ENCODE data around the gene DIRAS3.
"Not testable (repeated sequence)": the region's sequence is repeated elsewhere in the genome, so short reads cannot be mapped to it uniquely, and the experiment has no call there.

Gene DIRAS3, protein sequence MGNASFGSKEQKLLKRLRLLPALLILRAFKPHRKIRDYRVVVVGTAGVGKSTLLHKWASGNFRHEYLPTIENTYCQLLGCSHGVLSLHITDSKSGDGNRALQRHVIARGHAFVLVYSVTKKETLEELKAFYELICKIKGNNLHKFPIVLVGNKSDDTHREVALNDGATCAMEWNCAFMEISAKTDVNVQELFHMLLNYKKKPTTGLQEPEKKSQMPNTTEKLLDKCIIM

DNA sequence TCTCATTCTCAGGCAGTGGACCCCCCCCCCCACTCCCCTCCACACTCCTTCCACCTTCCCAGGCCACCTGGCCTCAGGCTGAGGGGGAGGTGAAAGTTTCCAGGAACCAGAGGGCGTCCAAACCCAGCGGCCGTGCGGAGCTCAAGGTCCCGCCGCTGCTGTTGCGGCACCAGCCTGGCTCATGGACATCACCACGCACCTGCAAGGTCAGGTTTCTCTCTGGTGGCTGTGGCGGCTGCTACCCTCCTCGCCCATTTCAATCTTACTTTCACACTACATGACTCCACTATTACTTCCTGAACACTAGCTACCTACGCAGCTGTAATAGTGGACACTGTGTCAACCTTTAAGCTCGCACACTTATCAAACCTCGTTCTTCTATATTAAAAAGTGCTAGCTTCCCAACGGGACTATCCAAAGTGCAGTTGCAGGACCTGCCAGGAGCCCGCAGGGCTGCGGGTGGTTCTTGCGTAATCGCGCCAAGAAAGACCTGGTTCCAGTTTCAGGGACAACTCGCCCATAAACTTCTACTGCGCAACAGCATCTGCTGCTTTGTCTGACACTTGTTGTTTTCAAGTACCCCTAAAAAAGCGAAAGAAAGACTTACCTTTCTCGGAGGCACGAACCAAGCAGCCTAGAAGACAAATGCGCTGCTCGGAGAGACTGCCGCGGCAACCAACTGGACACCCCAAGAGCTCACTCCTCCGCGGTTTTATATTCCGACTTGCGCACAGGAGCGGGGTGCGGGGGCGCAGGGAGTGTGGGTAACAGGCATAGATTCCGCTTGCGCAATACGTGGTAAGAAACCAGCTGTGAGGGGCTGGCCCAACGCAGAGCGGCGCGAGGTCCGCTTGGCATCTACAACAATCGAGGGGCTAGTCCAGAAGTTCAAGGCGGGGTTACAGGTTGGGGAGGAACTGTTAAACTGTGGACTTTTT is at the start of gene DIRAS3:
Gene DIRAS3, minus strand, starts transcription at position 687 of the 938 bp plus-strand sequence. CDS start 3,330 bp downstream, outside the sequence.
- DNase-seq: no peak

DNA sequence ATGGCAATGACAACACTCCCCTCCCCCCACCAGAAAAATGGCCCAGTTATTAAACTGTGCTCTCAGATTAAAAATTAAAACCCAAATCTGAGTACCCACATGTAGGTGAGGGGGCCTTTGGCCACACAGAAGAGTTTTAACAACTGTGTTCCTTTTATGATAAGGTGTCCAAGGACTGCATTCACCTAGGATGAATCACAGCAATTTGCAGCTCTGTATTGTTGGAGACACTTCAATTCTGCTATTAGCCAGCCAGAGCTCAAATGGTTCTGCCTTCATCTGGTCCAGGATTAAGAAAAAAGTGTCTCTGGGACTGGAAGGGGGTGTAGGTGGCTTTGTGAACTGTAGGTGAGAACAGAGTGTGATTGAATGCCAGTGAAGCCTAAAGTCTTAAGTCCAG is 43.3 kb upstream of the DIRAS3 start:
- DNase-seq: no peak

DNA sequence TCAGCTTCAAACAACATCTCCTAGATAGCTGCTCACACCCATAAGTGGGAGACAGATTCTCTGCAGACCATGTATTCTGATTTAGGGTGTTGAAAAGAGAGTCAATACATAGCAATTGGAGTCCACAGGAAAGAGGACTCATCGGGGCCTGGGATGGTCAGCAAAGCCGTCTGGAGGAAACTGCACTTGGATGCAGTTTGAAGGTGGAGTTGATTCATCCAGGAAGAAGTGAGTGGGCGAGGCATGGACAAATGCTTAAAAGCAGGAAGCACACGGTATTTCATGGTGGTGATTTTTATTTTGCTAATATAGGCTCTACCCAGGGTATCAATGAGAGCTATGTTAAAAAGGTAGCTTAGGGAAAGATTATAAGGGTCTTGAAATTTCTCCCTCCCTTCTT is 36.8 kb upstream of the DIRAS3 start:
- DNase-seq: no peak

DNA sequence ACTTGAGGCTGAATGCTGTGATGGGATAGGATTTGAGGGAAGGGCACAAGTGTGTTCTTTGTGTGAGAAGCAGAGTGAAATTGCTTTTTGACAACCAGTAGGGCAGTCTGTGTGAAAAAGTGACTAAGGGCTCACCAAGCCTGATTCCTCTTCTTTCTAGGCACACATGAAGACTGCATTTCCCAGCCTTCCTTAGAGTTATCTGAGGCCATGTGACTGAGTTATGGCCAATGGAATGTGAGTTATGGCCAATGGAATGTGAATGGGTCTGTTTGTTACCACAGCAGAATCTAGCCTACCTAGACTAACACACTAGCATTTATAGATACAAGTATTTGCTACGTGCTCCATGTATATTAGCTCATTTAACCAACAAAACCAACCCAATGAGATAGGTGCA is 35.3 kb upstream of the DIRAS3 start:
- no peak for DNase-seq

DNA sequence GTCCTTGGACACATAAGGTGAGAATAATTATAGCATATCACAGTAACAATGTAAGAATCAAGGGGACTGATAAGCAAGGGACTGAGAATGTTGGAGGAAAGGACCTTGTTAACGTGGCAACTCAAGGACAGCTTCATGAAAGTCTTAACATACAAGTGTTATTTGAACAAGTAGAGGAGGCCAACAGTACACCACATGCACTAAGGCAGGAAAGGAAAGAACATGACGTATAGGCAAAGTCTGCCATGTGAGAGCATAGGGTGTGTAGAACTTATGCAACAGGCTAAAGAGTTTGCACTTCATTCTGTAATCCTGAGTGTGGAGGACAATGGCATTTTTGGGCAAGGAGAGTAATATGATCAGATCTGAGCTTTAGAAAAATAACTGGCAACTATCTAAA is 33.3 kb upstream of the DIRAS3 start:
- DNase-seq: no peak

DNA sequence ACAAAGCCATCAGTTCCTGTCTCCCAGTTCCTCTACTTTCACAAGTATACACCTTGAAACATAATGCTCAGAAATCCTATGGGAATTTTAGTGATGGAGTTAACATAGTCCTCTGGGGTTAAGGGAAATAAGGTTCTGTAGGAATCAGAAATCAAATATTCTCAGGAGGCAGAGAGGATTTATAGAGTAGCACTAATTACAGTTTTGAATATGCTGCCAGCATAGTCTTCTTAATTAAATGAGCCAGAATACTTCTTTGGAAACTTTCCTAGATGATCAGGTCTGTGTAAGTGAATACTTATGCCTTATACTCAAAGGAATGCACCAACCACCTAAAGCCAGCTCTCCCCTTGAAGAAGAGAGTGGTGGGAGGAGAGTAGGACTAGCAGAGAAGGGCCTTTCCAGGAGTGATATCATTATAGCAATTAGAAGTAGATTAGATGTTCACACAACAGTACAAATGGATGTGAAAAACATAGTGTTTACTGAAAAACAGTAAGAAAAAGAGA is 31.4 kb upstream of the DIRAS3 start:
- DNase-seq: no peak

DNA sequence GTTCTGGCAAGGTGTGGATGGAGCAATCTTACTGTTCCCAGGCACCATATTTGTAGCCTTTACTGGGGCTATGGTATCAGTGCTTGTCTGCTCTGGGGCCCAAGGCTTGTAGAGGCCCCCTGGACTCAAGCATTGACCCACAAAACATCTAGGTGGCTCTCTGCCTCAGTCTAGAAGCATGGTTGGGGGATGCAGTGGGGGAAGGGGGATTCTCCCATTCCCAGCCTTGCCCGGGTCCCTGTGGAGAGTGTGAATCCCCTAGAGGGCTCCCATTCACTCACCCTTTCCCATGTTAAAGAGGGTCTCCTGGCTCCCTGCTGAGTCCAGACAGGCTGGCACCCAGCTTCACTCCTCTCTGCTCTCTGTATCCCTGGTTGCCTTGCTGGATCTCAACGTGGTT is 28.2 kb upstream of the DIRAS3 start:
- no peak for DNase-seq

DNA sequence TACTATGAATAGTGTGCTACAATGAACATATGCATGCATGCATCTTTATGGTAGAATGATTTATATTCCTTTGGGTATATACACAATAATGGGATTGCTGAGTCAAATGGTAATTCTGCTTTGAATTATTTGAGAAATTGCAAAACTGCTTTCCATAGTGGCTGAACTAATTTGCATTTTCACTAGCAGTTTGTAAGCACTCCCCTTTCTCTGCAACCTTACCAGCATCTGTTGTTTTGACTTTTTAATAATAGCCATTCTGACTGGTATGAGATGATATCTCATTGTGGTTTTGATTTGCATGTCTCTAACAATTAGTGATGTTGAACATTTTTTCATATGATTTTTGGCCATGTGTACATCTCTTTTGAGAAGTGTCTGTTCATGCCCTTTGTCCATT is 24.0 kb upstream of the DIRAS3 start:
- no peak for DNase-seq

DNA sequence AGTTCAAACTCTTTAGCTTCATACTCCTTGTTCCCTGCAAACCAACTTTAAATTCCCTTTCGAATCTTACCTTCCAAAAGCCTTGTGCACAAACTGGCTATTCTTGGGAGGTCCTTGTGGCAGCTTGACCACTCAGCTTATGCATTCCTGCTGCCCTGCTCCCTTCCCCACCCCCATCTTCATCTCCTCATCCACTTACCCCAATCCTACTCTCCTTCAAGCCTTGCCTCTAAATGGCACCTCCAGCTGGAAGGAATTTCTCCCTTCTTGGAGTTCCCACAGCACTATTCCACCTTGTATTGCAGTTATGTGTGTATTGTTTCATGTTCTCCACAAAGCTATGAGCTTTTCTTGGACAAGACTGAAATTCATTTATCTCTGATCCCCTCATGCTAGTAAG is 15.3 kb upstream of the DIRAS3 start:
- DNase-seq: no peak

DNA sequence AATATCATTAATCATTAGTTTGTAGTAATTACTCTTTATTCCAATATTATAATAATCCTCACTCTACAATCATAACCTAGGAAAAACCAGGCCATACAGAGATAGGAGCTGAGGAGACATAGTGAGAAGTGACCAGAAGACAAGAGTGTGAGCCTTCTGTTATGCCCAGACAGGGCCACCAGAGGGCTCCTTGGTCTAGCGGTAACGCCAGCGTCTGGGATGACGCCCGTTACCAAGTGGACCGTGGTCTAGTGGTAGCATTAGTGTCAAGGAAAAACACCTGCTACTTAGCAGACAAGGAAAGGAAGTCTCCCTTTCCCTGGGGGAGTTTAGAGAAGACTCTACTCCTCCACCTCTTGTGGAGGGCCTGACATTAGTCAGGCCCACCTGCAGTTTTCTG is 7.6 kb upstream of the DIRAS3 start:
- DNase-seq: not testable (repeated sequence)

DNA sequence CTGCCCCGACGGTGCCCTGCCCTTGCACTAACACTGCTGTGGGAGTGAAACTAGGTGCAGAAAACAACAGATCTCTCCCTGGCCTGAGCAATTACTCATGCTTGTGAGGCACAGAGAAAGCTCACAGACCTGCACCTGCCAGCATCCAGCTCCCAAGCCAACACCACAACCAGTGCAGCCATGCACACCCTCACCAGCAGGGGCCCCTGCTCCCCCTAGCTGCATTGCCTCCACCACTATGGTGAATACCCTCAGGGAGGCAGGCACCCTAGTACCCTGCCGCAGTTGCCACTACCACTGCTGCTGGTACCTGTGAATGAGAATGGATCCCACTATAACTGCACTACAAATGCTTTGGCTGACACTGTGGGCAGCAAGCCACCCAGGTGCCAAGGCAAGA is 7.1 kb upstream of the DIRAS3 start:
- DNase-seq: no peak

DNA sequence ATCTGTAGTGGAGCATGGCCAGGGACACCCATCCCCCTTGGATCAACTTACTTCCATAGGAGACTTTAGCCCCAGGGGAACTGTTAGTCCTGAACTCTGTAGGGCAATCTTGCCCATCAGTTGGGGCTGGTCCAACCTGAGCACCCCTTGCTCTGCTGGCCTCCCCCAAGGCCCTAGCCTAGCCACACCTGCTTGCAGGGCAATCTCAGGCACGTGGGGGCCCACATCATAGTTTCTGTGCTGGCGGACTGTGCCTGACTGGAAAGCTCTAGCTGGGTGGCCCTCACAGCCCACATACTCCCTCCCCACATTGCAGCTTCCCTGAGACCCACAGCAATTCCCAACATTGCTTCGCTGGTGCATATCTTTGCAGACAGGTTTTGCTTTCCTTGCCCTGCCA is 6.6 kb upstream of the DIRAS3 start:
- DNase-seq: no peak

DNA sequence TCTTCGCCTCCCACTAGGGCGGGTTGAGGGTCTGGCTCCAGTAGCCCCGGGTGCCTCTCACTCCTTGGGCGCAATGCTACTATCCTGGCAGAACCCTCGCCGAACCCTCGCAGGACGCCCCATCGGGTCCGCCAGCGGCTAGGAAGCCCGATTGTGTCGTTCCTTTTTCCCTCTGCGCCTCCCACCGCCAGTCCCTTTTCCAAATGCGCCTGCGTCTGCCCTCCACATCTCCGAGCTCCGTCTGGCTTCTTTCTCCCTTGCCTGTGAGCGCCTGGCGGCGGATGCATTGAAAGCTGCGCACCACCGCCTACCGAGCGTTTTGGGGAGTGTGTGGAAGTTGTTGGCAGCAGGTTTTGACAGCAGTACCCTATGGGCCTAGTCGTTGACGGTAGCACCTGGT is 1.0 kb upstream of the DIRAS3 start:
- no peak for DNase-seq

DNA sequence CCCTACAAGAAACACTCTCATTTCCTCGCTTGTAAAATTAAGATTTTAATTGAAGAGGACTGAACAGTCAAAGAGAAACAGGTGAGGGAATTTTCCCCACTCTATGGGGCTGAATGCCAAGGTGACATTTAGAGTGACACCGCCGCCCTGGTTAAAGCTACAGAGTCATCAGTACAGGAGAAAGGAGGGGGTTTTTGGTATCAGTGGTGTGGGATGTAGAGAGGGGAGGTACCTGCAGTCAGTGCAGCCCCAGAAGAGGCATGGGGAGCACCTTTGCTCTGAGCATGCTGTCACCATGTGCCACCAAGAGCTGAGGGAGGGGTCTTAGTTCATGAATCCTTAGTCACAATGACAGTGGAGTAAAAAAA is 2.8 kb downstream of the DIRAS3 start:
- DNase-seq: no peak

DNA sequence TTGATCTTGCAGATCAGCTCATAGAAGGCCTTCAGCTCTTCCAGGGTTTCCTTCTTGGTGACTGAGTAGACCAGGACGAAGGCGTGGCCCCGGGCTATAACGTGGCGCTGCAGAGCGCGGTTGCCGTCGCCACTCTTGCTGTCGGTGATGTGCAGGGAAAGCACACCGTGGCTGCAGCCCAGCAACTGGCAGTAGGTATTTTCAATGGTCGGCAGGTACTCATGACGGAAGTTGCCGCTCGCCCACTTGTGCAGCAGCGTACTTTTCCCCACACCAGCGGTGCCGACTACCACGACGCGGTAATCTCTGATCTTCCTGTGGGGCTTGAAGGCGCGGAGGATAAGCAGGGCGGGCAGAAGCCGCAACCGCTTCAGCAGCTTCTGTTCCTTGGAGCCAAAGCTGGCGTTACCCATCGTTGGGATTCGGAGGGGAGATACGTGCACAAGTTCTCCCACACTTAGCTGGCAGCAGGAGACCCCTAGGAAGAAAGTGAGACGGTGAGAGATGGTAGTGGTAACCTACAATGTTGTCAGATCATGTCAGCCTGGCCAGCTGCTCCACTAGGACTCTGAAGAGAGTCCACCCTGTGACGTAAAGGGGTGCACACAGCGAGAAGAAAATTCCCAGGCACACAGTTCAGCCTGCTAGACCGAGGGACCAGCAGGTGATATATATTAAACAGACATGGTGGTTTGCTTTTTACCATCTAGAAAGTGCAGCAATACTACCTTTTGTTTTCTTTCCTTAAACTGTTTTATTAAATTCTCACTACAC is 3.4 kb downstream of the DIRAS3 start:
- no peak for DNase-seq

DNA sequence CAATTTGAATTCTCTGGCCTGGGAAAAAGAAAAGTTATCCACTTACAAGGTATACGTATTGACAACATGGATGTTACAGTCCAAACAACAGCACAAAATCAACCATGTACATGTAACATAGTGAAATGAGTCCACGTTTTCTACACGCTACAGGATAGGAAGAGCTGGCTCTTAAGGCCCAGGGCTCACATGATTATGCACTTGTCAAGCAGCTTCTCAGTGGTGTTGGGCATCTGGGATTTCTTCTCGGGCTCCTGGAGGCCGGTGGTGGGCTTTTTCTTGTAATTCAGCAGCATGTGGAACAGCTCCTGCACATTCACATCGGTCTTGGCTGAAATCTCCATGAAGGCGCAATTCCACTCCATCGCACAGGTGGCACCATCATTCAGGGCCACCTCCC is 4.0 kb downstream of the DIRAS3 start:
- DNase-seq: no peak

DNA sequence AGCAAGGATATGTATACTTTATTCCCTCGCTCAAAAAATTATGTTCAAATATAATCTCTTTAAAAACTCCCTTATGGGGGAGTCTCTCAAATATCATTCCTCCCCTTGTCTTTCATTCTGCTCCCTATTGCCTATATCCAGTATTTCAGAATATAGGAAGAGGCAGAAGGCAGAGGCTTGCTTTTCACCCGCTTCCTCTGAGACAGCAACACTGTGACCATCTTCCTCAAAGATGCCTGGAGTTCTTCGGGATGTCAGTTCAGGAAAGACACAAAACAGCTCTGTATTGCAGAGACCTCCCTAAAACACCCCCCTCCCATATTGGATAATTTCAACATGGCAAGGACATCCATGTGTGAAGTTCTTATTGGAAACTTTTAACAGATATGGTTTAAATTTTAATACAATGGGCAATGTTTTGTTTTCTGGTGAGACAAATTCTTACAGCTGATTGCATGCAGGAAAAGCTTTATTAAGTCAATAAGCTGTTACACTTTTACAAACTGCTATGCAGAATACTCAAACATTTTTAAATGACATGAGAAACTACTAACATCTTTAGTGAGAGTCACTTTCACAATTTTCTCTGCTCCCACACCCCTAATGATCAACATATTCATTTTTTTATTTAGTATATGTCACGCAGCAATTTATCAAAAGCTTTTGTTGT is 4.8 kb downstream of the DIRAS3 start:
- no peak for DNase-seq

DNA sequence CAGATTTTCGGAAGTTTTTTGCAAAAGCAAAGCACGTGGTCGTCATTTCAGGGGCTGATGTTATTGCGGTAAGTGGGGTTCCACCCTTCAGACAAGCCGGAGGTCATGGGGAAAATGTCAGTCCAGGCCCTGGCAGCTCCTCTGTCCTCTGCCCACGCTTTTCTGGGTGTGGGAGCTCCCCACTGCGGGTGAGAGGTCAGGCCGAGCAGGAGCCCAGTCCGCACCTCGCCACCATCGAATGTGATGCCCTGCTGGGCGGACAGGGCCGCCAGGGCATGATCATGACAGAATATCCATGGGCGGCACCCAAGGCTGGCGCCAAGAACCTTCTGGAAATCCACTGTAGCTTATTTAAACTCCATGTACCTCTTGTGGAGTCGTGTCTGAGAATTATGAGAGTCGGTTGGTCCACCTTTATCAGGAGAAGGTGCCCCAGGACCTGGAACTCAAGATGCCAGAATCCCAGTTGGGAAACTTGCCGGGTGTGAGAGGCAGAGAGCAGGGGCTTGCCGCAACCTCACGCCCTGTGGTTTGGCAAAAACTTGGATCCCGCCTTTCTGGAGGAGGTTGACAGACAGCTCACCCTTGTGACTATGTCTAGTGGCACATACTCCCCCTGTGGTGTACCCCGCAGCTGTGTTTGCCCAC is 6.9 kb downstream of the DIRAS3 start:
- DNase-seq: no peak

DNA sequence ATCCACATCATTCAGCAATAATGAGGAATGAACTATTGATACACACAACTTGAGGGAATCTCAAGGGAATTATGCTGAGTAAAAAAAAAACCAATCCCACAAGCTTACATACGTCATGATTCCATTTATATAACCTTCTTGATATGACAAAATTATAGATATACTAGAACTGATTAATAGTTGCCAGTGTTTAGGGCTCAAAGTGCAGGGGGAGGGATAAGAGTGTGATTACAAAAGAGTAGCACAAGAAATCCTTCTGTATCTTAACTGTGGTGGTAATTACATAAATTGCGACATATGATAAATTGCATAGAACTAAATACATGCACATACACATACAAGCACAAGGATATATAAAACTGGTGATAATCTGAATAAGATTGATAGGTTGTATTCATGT is 13.5 kb downstream of the DIRAS3 start:
- no peak for DNase-seq

DNA sequence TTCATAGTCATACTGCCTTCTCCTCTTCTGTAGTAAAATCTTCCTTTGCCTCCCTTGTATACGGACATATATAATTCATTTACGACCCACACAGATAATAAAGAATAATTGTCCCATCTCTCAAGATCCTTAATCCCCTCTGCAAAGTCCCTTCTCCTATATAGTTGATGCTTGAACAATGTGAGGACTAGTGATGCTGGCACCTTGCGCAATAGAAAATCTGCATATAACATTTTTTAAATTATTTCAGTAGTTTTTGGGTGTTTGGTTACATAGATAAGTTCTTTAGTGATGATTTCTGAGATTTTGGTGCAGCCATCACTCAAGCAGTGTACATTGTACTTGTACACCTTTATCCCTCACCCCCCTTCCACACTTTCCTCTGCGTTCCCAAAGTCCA is 21.0 kb downstream of the DIRAS3 start:
- no peak for DNase-seq

DNA sequence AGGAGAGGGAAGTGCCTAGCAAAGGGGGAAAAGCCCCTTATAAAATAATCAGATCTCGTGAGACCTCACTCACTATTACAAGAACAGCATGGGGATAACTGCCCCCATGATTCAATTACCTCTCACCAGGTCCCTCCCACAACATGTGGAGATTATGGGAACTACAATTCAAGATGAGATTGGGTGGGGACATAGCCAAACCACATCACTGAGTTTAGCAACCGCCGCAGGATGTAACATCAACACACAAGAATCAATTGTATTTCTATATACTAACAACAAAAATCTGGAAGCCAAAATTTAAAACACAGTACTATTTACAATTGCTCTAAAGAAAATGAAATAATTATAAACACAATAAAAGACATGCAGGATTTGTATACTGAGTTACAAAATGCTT is 21.9 kb downstream of the DIRAS3 start:
- DNase-seq: no peak

DNA sequence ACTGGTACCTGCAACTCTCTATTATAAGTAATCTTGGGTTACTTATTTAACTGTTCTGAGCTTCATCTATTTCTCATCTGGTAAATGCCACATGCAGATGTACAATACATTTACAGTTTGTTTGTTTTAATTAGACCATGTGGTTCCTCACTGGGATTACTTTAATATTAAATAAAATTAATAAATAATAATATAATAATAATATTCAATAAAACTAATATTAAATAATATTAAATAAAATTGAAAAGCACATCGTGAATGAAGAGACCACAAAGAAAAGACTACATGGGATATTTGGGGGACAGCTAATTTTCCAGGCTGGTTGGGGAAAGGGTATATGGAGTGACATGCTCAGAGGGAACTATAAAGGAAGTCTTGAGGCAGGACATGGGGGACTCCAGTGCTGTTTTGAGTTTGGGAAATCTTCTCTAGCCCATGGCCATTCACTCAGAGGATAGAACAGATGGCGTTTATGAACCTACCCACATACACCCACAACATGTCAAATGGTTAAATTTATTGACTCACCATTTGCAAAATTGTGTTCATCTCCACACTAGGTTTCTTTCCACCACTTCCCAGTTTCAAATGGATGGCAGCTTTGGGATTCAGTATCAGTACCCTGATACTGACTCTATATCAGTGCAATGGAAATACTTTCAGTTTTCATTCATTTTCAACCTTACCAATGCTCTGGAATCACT is 25.6 kb downstream of the DIRAS3 start:
- no peak for DNase-seq
